ENCODE data around the gene HNRNPLL.
A peak's percentile ranks its signal among the peaks of the same experiment; 100 is the strongest.

Gene HNRNPLL

GRCh38 chr2:38524580-38524979 lies 78.1 kb downstream of the HNRNPLL start:
- peak in 1 of 3 experiments; percentile 19 for DNase-seq

GRCh38 chr2:38523728-38524437 lies 78.8 kb downstream of the HNRNPLL start:
- DNase-seq = no peak

GRCh38 chr2:38522754-38523349 lies 79.9 kb downstream of the HNRNPLL start:
- DNase-seq = peak in 2 of 3 experiments; percentile 34 to 37

GRCh38 chr2:38521835-38522234 lies 80.9 kb downstream of the HNRNPLL start:
- no peak for DNase-seq

GRCh38 chr2:38517284-38517683 lies 85.4 kb downstream of the HNRNPLL start:
- no peak for DNase-seq

GRCh38 chr2:38516526-38516925 lies 86.2 kb downstream of the HNRNPLL start:
- DNase-seq = no peak

GRCh38 chr2:38516122-38516521 lies 86.6 kb downstream of the HNRNPLL start:
- no peak for DNase-seq

GRCh38 chr2:38515155-38516074 lies 87.3 kb downstream of the HNRNPLL start:
- no peak for DNase-seq

- no peak for DNase-seq
Observed at GRCh38 chr2:38514603-38515154, 88.0 kb downstream of the HNRNPLL start.

- no peak for DNase-seq
Observed at GRCh38 chr2:38512211-38512610, 90.5 kb downstream of the HNRNPLL start.
